Adipocyte (in vitro differentiated cells): ENCODE measurements around the gene GLIS1.

Source experiments
- DNase-seq: peaks from one replicate; pipeline ENCODE4 v3.0.0-alpha.2; 2015; ENCODE audit warnings: low read depth
- H3K27me3 ChIP-seq: replicated peaks from 2 replicates; pipeline ENCODE4 v1.7.0; 2013; ENCODE audit warnings: mild to moderate bottlenecking, low read length, moderate library complexity; ENCODE audit not compliant: control insufficient read depth, insufficient read depth
- H3K36me3 ChIP-seq: 2 replicates; pipeline ENCODE4 v1.7.0; 2013; ENCODE audit warnings: low read length, mild to moderate bottlenecking, moderate library complexity; ENCODE audit not compliant: control insufficient read depth, insufficient read depth, severe bottlenecking
- H3K4me1 ChIP-seq: 2 replicates; pipeline ENCODE4 v1.7.0; 2013; ENCODE audit warnings: mild to moderate bottlenecking, low read length, moderate library complexity; ENCODE audit not compliant: control insufficient read depth, insufficient read depth
- H3K4me3 ChIP-seq: 2 replicates; pipeline ENCODE4 v1.7.0; 2013; ENCODE audit warnings: mild to moderate bottlenecking, low read length, moderate library complexity
- H3K9ac ChIP-seq: 2 replicates; pipeline ENCODE4 v1.7.0; 2013; ENCODE audit warnings: mild to moderate bottlenecking, low read length, moderate library complexity
- H3K9me3 ChIP-seq: 2 replicates; pipeline ENCODE4 v1.7.0; 2013; ENCODE audit warnings: mild to moderate bottlenecking, low read length, moderate library complexity; ENCODE audit not compliant: control insufficient read depth

GLIS1 gene

DNA sequence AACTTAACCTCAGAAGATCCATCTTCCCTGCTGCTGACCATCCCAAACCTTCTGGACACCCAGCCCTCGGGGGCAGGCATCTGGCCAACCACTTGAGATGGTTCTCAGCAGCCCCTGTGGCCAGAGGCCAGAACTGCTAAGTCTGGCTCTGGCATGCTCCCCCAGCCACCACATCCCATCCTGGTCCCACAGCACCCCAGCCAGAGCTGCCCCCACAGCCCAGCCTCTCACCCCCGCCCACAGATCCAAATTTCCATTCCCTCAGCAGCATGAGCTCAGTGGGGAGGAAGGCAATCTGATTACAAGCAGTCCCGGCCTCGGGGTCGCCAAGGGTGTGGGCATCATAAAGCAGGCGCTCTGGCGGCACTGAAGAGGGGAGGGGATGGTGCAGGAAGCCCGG lies 45.6 kb downstream of the GLIS1 start:
- Histone ChIP-seq H3K4me3 (no peak overlapping the region), H3K27me3 (peaks cover 42% of the 10 kb centered on the region), H3K9ac (no peak overlapping the region), H3K36me3 (no peaks in the 10 kb centered on the region), H3K4me1 (peaks cover 3% of the 10 kb centered on the region), H3K9me3 (no peaks in the 10 kb centered on the region)
- peak; percentile 40 for DNase-seq

DNA sequence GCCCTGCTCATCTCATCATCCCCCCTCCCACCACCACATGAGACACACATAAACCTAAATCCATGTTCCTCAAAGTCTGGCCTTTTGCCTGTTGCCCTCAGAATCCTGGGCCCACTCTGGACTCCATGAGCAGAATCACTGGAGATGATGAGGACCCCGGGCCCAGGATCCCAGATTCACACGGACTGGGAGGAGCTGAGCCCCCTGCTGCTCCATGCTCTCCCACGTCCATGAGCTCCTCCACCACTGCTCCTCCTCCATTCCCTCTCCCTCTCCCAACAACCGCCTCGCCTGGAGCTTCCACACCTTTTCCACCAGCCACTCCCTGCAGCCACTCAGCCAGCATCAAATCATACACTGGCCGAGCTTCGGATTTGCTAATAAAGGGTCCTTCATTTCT lies 47.6 kb downstream of the GLIS1 start:
- H3K27me3 ChIP-seq, result peaks cover 55% of the 10 kb centered on the region
- H3K4me3 ChIP-seq, result no peak overlapping the region
- H3K4me1 ChIP-seq, result no peaks in the 10 kb centered on the region
- H3K9me3 ChIP-seq, result no peaks in the 10 kb centered on the region
- H3K36me3 ChIP-seq, result no peaks in the 10 kb centered on the region
- H3K9ac ChIP-seq, result no peak overlapping the region
- no peak for DNase-seq

DNA sequence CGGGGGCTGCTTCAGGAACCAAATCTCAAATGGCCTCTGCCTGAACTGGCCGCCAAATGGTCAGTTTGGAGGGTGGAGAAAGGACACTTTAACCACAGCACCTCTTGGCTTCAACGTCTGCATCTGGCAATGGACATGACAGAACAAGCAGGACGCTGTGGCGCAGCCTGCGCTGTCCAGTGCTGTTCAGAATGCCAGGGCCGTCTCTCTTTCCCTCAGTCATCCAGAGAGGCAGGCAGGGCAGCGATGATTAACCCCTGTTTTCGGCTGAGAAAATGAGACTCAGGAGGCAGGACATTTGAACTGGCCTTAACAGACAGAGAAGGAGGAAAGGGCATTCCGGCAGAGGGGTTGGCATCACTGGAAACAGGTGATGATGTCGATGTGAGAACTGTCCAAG lies 48.6 kb downstream of the GLIS1 start:
- no peak for DNase-seq
- H3K36me3 ChIP-seq, result no peaks in the 10 kb centered on the region
- peaks cover 62% of the 10 kb centered on the region for H3K27me3 ChIP-seq
- no peak overlapping the region for H3K4me3 ChIP-seq
- H3K9ac ChIP-seq, result no peak overlapping the region
- H3K4me1 ChIP-seq, result no peaks in the 10 kb centered on the region
- no peaks in the 10 kb centered on the region for H3K9me3 ChIP-seq

DNA sequence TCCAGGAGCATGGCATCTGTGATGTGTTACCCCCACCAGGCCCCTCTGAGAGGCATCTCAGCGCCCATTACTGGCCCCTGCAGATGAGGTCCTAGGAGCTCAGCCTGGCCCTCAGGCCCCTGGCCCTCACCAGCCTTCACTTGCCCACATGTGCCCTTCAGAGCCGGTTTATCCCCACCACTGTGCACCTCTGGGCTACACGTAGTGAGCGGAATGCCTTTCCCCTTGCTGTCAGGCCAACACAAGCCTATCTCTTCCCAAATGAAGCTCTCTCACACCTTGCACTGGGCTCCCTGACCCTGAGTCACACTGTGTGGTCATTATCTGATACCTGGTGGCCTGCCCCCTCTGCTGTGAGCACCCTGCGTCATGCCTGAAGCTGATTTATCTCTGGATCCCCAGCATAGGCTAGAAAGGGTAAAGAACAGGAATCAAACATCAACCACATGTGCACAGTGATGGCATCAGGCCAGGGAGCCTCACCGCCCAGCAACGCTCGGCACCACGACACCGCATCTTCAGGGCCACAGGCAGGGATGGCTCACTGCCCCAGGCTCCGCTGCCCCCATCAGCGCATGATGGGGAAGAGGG lies 49.1 kb downstream of the GLIS1 start:
- Histone ChIP-seq H3K9me3 (no peaks in the 10 kb centered on the region), H3K4me1 (no peaks in the 10 kb centered on the region), H3K36me3 (no peaks in the 10 kb centered on the region), H3K4me3 (no peak overlapping the region), H3K27me3 (peaks cover 64% of the 10 kb centered on the region), H3K9ac (no peak overlapping the region)
- no peak for DNase-seq

DNA sequence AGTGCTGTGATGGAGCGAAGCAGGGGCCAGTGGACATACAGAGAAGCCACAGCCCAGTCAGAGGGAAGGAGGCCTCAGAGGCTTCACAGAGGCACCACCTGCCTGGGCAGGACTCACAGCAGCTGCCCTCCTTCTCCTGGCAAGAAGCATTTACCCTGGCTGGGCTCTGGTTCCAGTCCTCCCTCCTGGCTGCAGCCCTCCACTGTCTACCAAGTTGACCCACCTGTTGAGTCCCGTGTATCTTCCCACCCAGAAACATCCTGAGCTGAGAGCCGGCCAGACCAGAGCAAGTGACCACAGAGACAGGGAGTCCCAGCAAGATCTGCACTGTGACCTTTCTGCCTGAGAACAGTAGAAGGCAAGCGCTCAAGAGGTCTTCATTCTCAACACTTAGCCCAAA lies 49.7 kb downstream of the GLIS1 start:
- H3K4me3 ChIP-seq, result no peak overlapping the region
- DNase-seq, result no peak
- peaks cover 65% of the 10 kb centered on the region for H3K27me3 ChIP-seq

DNA sequence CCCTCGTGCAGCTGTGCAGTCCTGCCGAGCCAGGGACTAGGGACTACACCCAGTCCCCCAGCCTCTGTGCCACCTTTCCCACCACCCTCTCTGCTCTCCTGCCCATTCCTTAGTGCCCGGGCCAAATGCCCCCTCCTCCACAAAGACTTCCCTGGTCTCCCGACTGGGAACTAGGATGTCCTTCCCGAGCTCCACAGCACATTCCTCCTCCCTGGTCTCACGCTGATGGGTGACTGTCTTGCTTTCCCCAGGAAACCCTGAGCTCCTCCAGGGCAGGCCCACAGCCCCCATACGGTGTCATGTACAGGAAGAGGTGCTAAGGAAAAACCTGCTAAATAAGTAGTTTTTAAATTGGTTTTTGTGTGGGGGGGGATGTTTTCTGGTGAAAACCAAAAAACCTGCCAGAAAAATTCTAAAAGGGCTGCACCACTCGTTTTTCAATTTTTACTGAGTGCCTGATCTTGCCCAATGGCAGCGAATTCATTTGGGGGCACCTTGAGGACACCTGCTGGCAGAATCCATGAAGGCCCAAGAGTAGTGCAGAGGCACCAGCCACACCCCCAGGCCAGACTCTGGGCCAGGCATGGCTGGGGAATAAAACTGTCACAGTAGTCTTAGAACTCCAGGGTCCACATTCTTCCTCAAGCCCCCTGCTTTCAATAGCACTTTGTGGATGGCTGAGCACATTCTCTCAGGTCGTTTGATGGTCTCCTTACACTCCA lies 50.4 kb downstream of the GLIS1 start:
- H3K27me3 ChIP-seq, result peaks cover 65% of the 10 kb centered on the region
- H3K36me3 ChIP-seq, result no peaks in the 10 kb centered on the region
- no peak overlapping the region for H3K9ac ChIP-seq
- H3K9me3 ChIP-seq, result no peaks in the 10 kb centered on the region
- no peak for DNase-seq
- no peaks in the 10 kb centered on the region for H3K4me1 ChIP-seq
- H3K4me3 ChIP-seq, result no peak overlapping the region

More for the DNA sequence above, 49.7 kb downstream of the GLIS1 start:
- Histone ChIP-seq H3K9me3 (no peaks in the 10 kb centered on the region), H3K4me1 (no peaks in the 10 kb centered on the region), H3K9ac (no peak overlapping the region), H3K36me3 (no peaks in the 10 kb centered on the region)

DNA sequence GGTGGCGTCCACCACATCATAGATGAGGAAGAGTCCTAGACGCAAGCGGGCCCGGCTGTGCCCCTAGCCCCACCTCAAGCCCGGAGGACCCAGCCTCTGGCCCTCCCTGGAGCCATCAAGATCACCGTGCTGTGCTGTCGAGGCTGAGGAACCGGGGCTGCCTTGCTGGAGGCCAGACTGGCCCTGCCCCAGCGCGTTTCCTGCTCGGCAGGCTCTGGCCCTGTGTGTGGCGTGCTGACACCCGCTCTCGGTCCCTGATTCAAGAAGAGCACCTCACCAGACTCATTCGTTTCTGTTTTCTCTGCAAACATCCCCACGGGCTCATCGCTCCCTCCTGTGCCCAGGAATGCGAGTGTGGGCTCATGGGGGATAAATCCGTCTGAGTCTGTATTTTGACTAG lies 51.1 kb downstream of the GLIS1 start:
- Histone ChIP-seq H3K36me3 (no peaks in the 10 kb centered on the region), H3K4me3 (no peak overlapping the region), H3K27me3 (peaks cover 63% of the 10 kb centered on the region), H3K4me1 (no peaks in the 10 kb centered on the region), H3K9ac (no peak overlapping the region), H3K9me3 (no peaks in the 10 kb centered on the region)
- no peak for DNase-seq

DNA sequence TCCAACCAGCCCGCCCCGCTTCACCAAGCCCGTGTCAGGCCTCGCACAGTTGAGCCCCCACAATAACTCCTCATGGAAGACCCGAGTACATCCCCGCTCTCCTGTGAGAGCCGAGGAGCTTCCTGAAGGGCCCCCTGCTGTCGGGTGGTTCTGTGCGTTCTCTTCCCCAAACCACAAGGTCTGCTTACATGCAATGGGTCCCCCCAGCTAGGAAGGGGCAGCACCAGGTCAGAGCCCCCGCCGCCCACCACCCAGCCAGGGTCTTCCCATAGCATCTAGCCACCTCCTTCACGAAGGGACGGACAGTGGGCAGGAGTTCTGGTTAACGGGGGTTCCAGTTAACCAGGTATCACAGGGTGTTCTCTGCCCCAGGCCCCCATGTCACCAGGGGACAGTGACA lies 51.5 kb downstream of the GLIS1 start:
- no peak overlapping the region for H3K9ac ChIP-seq
- no peak for DNase-seq
- H3K4me1 ChIP-seq, result no peaks in the 10 kb centered on the region
- H3K9me3 ChIP-seq, result no peaks in the 10 kb centered on the region
- H3K27me3 ChIP-seq, result peaks cover 63% of the 10 kb centered on the region
- H3K4me3 ChIP-seq, result no peak overlapping the region
- no peaks in the 10 kb centered on the region for H3K36me3 ChIP-seq

DNA sequence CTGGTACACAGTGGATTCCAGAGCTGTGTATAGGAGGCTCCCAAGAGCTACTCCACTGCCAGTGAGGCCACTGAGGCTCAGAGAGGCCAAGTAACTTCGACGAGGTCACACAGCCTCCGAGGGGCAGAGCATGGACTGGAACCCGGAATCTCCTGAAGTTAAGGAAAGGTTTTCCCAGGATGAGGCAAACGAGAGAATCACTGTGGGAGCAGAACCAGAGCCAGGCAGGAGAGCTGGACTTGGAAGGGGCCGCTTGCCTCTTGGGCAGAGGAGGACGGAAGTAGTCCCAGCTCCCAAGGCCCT lies 52.0 kb downstream of the GLIS1 start:
- H3K9me3 ChIP-seq, result no peaks in the 10 kb centered on the region
- no peak for DNase-seq
- H3K9ac ChIP-seq, result no peak overlapping the region
- H3K36me3 ChIP-seq, result no peaks in the 10 kb centered on the region
- H3K4me3 ChIP-seq, result no peak overlapping the region
- H3K27me3 ChIP-seq, result peaks cover 63% of the 10 kb centered on the region
- no peaks in the 10 kb centered on the region for H3K4me1 ChIP-seq

DNA sequence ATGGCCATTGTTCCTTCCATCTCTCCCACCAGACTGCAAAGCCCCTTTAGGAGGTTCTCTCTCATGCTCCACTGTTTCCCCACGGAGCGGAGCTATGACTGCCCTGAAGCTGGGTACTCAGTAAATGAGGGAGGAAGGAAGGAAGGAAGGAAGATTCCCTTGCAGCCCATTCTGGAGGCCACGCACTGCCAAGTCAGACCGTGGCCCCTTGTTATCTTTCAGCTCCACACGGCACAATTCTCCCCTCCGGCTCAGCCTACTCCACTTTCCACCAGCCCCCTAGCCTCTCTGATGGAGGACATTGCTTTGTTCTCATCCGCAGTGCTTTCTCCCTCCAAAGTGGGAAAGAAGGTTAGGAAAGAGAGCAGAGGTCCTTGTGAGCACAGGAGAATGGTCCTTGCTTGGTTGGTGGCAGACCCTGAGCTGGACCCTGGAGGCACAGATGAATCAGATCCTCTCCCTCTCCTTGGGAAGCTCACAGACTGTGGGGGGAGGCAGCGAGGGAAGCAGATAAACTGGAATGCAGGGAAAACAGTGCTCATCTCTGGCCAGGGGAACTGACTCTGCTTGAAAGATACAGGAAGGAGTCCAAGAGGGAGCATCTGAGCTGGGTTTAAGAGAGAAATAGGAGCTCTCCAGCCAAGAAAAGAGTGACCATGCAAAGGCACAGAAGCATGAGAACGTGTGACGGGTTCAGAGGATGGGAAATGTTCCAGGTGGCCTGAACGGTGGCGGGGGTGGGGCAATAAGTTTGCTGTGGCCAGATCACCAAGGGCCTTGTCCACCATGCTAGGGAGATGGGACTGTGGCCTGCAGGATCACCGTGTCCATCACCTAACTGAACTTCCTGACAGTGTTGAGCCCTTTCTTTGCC lies 52.6 kb downstream of the GLIS1 start:
- H3K9ac ChIP-seq, result no peak overlapping the region
- peaks cover 63% of the 10 kb centered on the region for H3K27me3 ChIP-seq
- peak; percentile 28 for DNase-seq
- H3K4me1 ChIP-seq, result peaks cover 5% of the 10 kb centered on the region
- no peaks in the 10 kb centered on the region for H3K9me3 ChIP-seq
- no peak overlapping the region for H3K4me3 ChIP-seq
- no peaks in the 10 kb centered on the region for H3K36me3 ChIP-seq

DNA sequence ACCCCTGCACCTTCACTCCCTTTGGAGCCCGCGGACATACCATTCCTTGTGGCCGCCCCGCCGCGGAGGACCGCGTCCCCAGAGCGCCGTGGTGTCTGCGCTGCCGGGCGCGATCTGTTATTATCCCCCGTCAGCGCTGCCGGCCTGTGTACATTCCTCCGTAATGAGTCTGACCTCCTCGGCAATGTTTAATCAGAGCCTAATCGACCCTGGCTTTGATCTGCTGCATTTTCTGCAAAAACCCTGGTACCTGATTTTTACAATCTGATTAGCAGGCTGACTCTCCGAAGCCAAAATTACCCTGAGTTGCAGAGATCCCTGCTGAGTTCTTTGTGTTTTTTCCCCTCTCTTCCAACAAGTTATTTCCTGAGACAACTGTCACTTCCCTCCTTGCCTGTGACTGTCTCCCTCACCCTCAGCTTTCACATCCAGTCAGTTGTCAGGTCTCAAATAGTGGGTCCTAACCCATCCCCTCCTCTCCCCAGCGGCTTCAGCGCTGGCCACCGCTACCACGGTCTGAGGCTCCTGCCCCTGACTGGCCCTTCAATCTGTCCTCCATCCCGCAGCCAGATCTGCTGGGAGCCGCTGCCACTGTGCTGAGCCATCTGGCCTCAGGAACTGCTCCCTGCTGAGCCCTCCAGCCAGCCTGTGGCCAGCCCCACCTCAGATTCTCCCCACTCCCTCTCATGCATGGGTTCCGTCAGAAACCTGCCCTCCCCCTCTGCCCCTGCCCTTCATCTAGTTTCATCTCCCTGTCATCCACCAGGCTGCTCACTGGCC lies 53.5 kb downstream of the GLIS1 start:
- H3K4me3 ChIP-seq, result no peak overlapping the region

More for the DNA sequence above, 53.5 kb downstream of the GLIS1 start:
- Histone ChIP-seq H3K36me3 (no peaks in the 10 kb centered on the region), H3K27me3 (peaks cover 64% of the 10 kb centered on the region), H3K9ac (no peak overlapping the region), H3K9me3 (no peaks in the 10 kb centered on the region), H3K4me1 (peaks cover 5% of the 10 kb centered on the region)
- DNase-seq, result peak; percentile 71
